Umbilical cord (tissue), 2 donors: ENCODE results near the gene TOM1L1. TPM values are rescaled to one million over a fixed set of nuclear protein-coding genes. Genes with fewer than 3 reads are reported as not detected.

Experiments used
- DNase-seq: peaks from one replicate; pipeline ENCODE4 v3.0.0-alpha.2; 2015; ENCODE audit warnings: low spot score
- total RNA-seq: library from RNA; depleted of rRNA; stranded (reverse); fragments of >200 nt; gene quantifications from one replicate; pipeline ENCODE4 v1.2.3, GENCODE V29; 2014; ENCODE audit warnings: low replicate concordance; ENCODE audit not compliant: insufficient read depth

Gene TOM1L1
- total RNA-seq, 1 donor from 2014 or later: 39.2 TPM

GRCh38 chr17:54892360-54892759 is 8.3 kb upstream of the TOM1L1 start:
- no peak for DNase-seq

GRCh38 chr17:54898576-54898975 is 2.1 kb upstream of the TOM1L1 start:
- no peak for DNase-seq

DNA sequence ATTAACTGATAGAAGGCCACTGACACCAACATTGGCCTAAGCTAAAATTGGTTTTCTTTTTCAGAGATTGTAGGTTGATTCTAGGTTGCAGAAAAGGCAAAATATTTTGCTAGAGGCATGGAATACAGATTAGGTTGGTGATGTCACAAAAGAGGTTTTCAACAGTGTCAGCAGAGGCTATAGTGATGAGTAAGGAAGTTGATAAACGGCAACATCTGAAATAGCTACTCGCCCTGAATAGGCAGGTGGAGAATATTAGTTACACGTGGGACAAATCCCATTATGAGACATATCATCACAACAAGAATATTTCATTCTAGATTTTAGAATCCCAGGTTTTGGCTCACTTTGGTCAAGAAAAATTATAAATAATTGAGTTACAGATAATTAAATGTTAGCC is 1.5 kb upstream of the TOM1L1 start:
- DNase-seq: no peak

GRCh38 chr17:54899721-54900456 is 763 bp upstream of the TOM1L1 start:
- DNase-seq: no peak

DNA sequence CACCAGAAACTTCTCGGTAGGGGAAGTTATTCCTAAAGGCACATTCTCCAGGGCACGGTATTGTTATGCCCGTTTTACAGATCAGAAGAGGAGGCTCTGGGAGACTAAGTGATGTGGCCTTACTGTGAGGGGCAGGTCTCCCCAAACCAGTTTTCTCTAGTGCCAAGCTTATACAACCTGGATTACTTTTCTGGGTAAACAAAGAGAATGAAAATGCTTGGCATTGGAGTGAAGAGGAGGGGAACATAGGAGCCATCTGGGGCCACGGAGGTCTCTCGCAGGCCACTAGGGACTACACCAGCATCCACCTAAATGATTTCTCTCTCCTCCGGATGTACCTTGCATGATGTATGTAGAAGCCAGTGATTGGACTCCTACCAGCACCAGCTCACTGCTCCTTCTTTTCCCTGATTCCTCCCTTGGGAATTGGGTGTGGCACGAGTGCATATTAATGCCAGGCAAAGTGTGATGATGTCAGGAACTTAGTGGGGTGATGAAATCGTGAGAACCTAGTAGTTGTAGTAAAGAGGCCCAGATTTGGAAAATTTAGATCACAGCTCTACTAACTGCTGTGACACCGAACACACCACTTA is 674 bp downstream of the TOM1L1 start:
- peak; percentile 19 for DNase-seq

DNA sequence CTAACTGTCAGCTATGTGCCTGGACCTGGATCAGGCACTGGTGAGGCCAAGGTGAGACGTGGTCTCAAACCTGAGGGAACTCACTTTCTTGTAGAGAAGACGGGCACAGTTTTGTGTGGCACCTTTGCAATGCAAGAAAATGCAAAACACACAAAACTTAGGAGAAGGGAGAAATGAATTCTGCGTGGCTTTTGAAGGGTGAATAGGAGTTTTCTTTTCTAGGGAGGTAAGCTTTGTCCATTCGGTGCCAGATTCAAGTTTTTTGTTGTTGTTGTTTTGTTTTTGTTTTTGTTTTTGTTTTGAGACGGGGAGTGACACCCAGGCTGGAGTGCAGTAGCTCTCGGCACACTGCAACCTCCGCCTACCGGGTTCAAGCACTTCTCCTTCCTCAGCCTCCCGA is 1.4 kb downstream of the TOM1L1 start:
- DNase-seq: no peak

DNA sequence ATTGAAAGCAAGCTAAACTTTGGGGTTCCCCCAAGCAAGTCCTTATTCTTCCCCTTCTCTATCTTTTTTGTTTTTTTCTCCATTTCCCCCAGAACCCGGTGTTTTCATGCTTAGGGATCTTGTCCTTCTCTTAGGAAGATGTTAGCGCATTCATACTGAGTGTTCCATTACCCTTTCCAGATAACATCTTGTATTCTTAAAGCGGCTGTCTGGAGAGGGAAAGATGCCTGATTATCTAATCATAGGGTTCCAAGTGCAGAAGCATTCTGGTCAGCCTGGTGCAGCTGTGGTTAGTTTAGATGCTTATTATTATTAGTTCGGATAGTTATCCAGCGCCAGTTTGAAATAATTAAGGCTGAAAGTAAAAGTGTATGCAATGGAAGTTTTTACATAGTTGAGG is 2.0 kb downstream of the TOM1L1 start:
- peak; percentile 8 for DNase-seq

- DNase-seq: peak; percentile 66
Measured at GRCh38 chr17:54903375-54903774, 2.7 kb downstream of the TOM1L1 start.

DNA sequence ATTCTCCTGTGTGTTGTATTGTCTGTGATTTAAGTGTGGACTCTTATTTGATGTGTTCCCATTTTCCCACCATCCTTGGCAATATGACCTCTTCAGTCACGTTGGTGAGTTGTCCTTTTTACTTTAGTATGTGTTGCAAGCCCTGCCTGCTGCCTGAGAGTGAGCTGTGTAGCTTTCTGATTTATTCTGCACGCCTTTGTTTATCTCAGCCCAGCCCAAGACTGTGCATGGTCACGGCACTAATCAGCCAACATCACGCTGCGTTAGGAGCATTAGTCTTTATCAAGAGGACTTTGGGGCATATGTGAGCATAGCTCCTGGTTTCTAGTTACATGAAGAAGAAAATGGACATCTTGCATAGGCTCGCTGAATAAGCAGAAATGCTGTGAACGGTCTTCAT is 6.0 kb downstream of the TOM1L1 start:
- no peak for DNase-seq

DNA sequence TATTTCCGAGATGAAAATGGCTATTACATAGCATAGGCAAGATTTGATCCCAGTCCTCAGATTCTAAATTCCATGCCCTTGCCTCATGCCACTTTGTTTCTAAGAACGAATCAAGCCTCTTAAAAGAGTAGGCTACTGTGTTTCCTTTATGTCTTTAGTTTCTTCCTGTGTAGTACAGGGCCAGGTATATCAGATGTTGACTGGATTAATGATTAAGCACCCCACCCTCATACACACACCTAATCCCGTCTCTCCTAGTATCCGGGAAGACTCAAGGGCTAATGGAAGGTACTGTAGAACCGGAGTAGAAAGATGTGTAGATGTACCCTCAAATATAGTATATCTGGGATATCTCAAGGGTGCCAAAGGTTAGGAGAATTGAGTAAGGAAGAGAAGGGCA is 6.7 kb downstream of the TOM1L1 start:
- DNase-seq: no peak

DNA sequence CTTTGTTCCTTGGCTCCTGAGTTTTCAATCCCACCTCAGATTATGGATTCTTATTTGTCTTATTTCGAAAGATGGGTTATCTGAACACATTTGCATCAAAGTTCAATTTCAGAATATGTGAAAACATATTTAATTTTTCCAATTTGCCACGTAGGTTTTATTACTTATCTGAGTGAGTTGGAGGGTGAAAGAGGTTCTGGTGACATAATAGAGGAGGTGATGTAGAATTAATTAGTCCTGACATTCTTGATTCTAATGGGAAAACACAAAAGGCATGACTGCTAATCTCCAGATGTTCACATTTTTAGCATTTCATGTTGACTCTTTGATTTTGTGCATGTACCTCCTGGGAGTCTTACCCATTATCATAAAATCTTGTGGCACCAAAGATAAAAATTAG is 9.1 kb downstream of the TOM1L1 start:
- DNase-seq: no peak

- no peak for DNase-seq
Measured at GRCh38 chr17:54916721-54917120, 16.1 kb downstream of the TOM1L1 start.

DNA sequence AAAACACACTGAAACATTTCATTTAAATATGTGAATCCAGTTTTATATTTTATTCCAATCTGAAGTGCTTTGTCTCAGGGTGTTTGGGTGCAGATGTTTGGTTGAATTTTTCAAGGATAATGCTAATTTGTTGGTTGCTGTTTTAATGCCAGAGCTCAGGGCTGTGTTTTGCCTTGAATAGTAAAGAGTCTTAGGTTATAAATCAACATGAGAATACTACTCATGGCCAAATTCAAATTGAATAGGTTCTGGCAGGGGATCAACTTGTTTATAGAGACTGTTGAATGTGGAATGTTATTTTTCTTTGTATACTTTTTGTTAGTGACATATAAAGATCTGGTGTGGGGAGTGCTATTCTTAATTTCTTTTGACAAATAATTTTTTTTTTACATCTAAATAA is 18.8 kb downstream of the TOM1L1 start:
- DNase-seq: no peak

- DNase-seq: no peak
Measured at GRCh38 chr17:54920819-54921218, 20.2 kb downstream of the TOM1L1 start.

DNA sequence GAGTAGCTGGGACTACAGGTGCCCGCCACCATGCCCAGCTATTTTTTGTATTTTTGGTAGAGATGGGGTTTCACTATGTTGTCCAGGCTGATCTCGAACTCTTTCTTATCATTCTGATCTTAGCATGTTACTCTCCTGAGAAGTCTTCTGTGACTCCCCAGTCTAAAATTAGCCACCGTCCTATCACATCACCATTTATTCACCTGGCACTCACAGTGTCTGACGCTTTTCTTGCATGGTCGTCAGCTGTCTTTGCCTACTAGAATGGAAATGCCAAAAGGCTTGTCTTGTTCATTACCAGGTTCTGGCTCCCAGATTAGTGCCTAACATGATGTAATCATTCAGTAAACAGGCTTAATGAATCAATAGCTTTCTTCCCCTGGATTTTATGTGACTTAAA is 23.8 kb downstream of the TOM1L1 start:
- no peak for DNase-seq

DNA sequence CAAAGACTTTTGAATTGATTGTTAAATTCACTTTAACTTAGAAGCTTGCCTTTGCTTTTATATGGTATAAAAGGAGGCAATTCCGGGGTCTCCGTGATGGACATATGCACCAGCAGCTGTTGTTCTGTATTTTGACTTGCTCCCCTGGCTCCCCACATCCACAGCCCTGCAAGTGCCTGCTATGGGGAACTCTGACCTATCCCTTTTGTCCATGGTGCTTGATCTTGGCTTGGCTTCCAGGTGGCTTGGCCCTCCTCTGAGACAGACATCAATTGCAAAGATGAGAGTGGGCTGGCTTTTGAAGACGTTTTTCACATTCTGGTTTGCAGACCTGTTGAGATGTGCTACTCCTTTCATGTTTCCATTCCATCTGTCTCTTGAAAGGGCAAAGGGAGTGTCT is 26.9 kb downstream of the TOM1L1 start:
- no peak for DNase-seq

DNA sequence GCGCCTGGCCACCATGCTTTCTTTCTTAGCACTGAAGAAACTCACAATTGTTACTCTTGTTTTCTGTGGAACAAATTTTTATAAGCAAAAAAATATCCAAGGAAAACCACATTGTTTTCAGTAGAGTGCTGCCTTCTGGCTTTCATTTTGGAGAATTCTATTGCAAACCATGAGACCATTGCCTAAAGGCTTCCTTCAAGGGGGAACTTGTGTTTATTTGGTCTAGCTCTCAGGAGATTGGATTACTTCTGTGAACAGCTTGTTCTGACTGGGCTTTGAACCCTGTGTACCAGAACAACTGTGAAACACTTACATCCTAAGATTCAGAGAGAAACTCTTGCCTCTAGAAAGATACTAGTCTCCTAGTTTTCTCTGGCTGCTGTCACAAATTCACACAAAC is 32.1 kb downstream of the TOM1L1 start:
- DNase-seq: no peak

DNA sequence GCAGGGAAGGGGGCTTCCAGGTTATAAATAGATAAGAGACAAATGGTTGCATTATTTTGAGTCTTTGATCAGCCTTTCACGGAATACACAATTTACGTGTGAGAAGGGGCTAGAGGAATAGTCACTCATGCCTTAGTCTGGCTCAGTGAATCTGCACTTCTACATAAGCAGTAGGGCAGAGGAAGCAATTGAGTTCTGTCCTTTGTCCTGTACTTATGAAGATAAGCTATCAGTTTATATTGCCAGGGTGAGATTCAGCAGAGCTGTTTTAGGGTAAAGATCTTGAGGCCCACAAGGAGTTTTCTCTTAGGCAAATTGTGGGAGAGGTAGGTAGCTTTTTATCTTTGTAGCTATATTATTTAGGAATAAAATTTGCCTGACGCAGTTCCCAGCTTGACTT is 33.3 kb downstream of the TOM1L1 start:
- DNase-seq: no peak

DNA sequence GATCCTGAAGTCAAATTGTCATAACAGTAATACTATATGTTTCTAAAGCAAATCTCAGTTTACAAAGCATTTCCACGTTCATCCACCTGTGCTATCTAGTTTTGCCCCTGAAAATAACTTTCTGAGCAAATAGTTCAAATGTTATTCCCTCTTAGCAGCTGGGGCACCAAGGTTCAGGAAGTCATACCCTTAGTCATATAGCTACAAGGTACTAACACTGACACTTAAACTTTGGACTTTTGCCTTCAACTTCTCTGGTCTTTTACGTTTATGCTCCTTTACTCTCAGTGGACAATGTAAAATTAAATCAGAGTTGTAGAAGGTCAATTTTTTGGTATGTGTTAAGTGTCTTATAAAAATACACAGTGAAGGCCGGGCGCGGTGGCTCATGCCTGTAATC is 34.8 kb downstream of the TOM1L1 start:
- no peak for DNase-seq

GRCh38 chr17:54937018-54937417 is 36.4 kb downstream of the TOM1L1 start:
- no peak for DNase-seq

- no peak for DNase-seq
Measured at GRCh38 chr17:54937426-54937825, 36.8 kb downstream of the TOM1L1 start.

DNA sequence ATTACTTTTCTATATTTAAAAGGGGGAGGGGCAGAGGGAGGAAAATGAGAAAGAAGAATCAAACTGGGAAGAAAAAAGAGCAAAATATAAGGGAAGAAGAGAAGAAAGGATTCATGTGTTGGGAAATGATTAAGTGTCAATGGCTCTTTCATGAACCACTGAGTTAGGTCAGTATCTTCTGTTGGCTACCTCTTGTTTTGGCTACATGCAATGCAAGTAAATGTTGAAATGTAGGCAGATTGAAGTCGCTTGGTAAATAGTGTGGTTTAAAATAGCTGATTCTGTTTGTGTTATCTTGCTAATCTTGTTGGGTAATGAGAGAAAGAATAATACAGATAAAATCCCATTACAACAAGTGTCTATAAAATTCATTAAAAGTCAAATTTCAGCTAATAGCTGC is 40.6 kb downstream of the TOM1L1 start:
- DNase-seq: no peak

GRCh38 chr17:54944796-54945195 is 44.1 kb downstream of the TOM1L1 start:
- no peak for DNase-seq

- DNase-seq: no peak
Measured at GRCh38 chr17:54945231-54945630, 44.6 kb downstream of the TOM1L1 start.
